AG20443 (cell line): ENCODE data around the gene CCDC134.

ENCODE experiments used
- DNase-seq: peaks from one replicate; pipeline ENCODE4 v3.0.0; 2012; ENCODE audit warnings: low spot score, mixed read lengths

CCDC134 gene

DNA sequence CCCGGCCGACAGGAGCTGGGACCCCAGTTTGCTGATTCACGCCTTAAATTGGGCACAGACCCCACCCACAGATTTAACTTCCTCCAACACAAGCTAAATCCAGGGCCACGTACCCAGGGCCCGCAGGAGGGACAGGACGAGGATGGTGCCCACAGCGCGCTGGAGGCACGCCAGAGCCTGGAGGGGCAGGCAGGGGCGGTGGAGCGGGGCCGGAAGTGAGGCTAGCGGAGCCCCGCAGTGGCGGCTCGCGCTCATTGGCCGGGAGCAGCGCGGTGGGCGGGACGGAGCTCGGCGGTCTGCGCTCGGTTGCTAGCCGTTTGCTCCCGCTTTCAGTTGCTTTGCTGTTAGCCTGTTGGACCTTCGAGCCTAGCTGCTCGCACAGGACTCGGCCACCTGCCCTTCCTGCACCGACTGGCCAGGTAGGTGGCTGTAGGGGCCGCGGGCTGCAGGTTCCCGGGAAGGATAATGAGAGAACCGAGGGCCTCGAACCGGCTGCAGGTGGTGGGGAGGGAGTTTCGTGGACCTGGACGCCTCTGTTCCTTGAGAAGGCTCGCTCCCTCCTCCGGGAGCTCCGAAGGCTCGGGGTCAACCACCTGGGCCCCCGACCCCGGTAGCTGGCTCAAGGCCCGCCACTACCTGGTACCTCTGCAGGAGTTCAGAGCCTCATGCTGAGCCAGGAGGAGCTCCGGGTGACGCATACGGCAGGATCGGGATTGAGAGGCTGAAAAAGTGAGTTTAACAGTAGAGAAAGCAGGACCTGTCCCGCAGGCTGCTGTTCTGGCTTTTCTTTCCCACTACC is at the start of gene CCDC134:
Gene CCDC134 (plus strand): TSS at position 332 of the 799 bp plus-strand sequence. CDS start 8,212 bp downstream, outside the sequence.
- peak; percentile 99 for DNase-seq

DNA sequence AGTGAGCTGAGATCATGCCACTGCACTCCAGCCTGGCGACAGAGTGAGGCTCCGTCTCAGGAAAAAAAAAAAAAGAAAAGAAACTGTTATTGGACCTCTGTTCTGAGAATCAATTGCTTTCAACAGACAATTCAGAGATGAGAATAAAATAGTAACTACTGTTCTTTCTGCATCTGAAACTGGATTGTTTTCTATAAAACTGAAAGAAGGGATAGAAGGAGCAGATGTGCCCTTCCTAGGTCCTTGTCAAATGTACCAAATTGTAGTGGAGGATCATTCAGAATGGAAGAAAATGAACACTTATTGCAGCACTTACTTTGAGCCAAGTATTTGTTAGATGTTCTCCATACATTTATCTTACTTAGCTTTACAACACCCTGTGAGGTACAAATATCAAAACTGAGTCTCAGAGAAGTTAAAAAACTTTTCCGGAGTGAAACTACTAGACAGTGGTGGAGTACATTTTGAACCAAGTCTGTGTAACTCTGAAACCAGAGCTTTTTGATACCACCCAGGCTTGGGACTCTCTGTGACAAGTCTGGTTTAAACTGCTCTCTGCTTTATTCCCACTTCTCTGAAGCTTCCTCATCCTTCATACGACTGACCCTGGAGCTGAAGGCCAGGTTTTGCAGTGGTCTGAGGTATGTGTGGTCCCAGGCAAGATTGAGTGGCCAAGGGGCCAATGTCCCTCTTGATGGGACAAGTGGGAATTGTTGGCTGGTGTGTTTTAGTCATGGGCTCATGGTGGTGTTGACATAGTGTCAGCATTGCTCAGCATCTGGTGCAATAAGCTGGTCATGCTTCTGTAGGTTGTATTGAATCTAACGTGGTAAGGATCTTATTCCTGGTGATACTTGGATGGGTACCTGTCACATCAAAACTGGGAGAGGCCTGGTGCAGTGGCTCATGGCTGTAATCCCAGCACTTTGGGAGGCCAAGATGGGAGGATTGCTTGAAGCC is 48.2 kb upstream of the CCDC134 start:
- DNase-seq, result no peak

DNA sequence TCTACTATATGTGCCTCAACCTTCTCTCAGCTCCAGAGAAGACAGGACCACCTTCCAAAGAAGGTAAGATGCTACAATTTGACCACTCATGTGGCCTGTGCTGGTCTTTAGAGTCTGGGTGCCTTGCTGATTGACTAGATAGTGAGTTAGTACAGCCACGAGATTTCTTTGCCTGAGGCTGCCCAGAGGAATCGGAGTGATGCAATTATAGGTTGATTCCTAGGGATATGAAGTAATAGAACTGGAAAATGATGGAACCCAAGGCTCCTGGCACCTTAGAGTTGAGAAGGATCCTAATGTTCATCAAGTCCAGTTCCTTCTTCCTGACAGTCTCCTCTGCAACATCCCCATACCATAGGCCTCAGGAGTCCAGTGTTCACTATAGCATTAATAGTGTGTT is 46.5 kb upstream of the CCDC134 start:
- DNase-seq, result no peak

DNA sequence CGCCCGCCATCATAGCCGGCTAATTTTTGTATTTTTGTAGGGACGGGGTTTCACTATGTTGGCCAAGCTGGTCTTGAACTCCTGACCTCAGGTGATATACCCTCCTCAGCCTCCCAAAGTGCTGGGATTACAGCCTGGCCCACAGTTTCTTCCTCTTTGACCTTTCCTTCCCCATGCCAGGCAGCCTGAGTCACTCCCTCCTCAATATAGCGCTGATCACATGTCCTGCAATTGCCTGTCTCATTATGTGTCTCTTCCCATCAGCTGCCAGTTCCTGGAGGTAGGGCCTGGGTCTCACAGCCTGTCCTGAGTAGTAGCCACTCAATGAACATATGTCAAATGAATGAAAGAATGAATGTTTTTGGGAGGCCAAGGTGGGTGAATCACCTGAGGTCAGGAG is 43.0 kb upstream of the CCDC134 start:
- DNase-seq, result no peak

DNA sequence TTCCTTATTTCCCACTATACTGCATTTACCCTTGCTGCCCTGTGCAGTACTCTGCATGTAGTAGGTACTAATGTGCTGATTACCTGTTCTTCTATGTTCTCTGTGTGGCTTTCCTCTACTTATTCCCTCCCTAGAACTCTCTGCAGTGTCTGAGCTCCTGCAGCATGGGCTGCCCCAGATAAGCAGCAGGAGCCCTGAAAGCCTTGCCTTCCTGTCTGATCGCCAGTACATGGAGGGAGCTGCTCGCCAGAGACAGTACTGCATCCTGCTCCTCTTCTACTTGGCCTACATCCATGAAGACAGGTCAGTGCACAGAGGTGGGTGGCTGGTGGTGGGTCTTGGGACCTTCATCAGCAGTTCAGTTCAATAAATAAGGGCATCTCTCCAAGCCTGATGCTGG is 42.2 kb upstream of the CCDC134 start:
- DNase-seq, result no peak

DNA sequence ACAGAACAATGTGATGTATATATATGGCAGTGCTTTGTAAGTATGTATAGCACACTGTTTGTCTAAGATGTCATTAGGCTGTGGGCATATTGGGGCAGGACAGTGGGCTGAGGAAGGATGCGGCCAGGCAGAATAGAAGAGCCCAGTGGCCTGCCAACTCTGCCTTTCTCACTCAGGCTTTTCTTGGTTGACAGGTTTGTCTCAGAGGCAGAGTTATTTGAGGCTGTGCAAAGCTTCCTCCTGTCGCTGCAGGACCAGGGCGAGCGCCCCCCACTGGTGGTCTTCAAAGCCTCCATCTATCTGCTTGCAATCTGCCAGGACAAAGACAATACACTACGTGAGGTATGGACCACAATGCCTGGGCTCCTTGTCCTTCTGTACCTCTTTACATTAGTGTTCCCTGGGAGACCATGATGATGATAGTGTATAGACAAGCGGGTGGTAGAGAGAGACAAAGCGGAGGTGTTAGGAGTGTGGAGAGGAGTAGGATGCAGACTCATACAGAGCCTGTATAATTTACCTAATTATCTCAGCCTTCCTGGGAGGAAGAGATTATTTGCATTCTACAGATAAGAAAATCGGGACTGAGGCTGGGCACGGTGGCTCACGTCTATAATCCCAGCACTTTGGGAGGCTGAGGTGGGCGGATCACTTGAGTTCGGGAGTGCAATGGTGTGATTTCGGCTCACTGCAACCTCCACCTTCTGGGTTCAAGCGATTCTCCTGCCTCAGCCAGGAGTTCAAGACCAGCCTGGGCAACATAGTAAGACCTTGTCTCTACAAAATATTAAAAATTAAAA is 37.3 kb upstream of the CCDC134 start:
- no peak for DNase-seq

DNA sequence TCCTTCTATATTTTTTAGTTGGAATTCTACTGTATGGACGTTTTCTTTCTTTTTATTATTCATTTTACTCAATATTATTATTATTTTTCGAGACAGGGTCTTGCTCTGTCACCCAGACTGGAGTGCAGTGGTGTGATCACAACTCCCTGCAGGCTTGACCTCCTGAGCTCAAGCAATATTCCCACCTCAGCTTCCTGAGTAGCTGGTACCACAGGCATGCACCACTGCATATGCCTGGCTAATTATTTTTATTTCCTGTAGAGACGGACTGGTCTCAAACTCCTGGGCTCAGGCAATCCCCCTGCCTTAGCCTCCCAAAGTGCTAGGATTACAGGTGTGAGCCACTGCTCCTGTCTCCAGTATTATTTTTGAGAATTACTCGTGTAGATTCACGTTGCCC is 34.0 kb upstream of the CCDC134 start:
- DNase-seq, result no peak

DNA sequence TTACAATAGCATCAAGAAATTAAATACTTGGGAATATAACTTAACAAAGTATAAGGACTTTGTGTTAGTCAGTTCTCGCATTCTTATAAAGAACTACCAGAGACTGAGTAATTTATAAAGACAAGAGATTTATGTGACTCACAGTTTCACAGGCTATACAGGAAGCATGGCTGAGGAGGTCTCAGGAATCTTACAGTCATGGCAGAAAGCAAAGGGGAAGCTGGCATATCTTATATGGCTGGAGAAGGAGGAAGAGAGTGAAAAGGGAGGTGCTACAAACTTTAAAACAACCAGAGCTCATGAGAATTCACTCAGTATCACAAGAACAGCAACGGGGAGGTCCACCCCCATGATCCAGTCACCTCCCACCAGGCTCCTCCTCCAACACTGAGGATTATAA is 32.0 kb upstream of the CCDC134 start:
- DNase-seq, result no peak

DNA sequence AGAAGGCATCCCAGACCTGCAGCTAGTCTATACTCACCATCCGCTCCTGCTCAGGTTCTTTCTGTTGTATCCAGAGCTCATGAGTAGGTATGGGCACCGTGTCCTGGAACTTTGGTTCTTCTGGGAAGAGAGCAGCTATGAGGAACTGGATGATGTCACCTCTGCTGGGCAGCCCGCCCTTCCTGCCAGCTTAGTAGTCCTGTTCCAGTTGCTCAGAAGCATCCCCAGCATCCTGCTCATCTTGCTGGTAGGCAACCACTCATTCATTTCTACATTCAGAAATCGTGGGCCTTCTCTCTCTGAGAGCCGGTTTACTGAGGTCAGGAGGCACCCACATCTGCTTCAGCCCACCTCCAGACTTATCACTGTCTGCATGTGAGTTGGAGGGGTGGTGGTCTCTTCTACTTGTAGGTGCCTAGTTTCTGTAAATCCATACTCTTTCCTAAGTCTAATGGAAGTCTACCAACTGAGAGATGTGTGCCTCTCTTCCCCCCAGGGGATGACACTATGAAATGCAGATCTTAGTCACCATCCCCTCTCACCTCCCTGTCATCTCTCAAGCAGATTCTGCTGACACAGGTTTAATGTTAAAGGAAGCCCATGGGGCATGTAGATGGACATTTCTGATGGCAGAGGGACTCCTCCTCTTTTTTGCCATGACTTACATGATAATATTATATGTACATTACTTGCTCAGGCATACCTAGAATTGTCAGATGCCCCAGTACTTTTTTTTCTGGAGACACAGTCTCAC is 29.6 kb upstream of the CCDC134 start:
- DNase-seq, result peak; percentile 43

DNA sequence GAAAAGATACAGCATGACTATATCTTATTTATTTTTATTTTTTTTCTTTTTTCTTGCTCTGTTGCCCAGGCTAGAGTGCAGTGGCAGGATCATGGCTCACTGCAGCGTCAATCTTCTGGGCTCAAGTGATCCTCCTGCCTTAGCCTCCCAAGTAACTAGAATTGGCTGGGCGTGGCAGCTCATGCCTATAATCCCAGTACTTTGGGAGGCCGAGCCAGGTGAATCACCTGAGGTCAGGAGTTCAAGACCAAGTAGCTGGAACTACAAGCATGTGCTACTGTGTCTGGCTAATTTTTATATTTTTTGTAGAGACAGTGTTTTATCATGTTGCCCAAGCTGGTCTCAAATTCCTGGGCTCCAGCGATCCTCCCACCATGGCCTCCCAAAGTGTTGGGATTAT is 28.3 kb upstream of the CCDC134 start:
- no peak for DNase-seq

DNA sequence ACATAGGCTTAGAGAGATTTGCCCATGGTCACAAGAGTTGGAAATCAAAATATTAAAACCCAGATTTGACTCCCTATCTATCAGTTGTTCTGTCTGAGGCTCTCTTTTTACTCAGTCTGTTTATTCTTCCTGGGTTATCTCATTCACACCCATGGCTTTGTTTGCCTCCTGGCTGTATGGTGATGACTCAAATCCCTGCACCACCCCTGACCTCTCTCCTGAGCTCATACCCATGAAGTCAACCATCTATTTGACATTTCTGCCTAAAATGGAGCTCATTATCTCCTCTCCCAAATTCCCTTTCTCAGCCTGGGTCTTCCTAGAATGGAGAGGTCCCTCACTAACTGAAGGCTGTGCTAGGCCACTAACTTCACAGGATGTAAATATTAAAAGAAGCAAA is 27.8 kb upstream of the CCDC134 start:
- DNase-seq, result no peak

DNA sequence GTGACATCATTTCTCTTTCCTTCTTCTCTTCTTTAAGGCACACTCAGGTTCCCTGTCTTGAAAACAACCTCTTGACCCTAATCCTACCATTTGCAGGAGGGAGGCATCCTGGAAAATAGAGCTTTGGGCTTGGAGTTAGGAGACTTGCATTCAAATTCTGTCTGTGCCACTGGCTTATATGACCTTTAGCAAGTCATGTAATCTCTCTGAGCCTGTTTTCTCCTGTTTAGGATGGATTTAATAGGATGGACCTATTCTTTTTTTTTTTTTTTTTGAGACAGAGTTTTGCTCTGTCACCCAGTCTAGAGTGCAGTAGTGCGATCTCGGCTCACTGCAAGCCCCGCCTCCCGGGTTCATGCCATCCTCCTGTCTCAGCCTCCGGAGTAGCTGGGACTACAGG is 25.1 kb upstream of the CCDC134 start:
- DNase-seq, result no peak

DNA sequence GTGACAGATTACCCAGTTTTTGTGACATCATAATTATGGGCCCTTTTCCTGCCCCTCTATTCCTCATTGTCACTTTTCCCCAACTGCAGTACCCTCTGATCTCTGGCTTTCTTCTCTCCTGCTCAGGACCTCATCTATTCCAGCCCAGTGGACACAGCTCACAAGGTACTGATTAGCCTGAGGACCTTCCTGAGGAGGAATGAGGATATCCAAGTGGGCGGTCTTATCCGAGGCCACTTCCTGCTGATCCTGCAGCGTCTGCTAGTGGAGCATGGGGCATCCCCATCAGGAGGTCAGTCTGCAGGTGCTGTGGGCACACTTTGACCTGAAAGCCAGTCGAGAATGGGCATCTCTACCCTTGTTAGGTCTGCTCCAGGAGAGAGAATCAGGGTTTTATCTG is 24.5 kb upstream of the CCDC134 start:
- DNase-seq, result no peak

DNA sequence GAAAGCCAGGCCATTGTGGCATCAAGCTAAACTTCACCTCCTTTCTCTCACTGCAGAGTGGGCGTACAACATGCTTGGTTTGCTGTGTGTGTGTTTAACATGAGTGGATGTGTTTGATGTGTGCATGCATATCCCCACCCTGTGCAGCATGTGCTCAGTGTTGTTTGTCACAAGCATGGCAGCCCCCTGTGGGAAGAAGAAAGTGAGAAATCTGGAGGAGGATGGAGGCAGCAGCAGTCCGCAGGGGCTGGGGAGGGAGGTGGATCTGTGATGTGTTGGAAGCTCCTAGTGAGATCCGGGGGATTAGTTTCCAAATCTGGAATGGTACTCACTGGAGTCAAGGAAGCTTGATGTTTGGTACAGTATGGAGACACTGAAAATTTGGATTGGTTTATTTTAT is 24.1 kb upstream of the CCDC134 start:
- DNase-seq, result no peak

DNA sequence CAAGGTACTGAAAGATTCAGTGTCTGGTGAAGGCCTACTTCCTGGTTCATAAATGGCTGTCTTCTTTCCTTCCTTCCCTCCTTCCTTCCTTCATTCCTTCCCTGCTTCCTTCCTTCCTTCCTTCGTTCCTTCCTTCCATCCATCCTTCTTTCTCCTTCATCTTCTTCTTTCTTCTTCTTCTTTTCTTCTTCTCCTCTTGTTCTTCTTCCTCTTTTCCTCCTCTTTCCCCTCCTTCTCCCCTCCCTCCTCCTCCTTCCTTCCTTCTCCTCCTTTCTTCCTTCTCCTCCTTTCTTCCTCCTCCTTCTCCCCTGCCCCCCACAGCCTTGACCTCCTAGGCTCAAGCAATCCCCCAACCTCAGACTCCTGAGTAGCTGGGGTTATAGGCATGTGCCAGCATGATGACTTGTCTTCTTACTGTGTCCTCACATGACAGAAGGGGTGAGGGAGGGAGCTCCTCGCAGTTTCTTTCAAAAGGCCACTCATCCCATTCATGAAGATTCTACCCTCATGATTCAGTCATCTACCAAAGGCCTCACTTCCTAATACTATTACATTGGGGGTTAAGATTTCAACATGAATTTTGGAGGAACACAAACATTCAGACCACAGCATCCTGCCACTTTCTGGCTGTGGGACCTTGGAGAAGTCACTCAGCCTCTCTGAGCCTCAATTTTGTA is 22.6 kb upstream of the CCDC134 start:
- DNase-seq, result no peak

DNA sequence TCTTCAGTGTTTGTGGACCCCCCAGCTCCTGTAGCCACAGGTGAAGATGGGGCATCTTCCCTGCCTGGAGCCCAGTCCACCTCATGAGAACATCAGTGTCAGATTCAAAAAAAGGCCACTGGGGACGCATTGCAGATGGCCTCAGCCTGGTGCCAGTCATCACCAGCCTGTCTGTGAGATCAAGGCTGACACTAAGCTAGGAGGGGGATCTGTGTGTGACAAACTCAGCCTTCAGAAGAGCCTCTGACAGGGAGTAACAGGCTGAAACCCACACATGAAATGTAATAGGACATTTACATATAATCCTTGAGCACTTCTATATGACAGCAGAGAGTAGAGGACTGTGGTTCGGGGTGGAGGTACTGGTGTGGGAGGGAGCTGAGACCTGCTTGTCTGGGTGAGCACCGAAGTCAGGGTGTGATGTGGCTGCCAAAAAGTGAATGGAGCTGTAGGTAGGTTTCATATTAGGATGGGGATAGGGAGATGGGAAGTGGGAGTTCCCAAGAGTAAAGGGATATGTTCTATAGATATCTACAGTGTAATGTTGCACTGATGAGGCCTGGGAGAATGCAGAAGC is 20.5 kb upstream of the CCDC134 start:
- DNase-seq, result no peak

DNA sequence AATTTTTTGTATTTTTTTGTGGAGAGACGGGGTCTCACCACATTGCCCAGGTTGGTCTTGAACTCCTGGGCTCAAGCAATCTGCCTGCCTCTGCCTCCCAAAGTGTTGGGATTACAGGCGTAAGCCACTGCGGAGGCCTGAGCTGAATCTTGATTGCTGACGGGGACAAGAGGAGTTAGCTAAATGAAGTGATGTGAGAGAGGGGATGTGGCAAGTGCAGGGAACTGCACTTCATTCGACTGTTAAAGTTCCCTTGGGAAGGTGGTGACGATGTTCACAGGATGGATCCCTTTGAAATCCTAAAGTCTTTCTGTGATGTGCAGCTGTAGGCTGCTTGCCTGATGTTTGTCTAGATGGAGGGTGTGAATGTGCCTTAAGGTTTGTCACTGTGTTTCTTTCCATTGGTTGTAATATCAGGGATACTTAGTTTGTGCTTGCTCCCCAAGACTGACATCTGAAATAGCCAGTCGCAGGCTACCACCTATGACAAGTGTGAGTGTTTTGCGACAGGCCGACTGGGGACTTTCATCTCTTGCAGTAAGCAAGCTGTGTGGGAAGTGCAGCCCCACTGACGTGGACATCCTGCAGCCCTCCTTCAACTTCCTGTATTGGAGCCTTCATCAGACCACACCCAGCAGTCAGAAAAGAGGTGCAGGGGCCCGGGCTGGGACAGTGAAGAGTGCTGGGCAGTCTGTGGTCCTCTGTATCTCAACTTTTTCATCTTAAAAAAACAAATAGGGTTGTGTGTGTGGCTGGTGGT is 19.6 kb upstream of the CCDC134 start:
- peak; percentile 57 for DNase-seq

DNA sequence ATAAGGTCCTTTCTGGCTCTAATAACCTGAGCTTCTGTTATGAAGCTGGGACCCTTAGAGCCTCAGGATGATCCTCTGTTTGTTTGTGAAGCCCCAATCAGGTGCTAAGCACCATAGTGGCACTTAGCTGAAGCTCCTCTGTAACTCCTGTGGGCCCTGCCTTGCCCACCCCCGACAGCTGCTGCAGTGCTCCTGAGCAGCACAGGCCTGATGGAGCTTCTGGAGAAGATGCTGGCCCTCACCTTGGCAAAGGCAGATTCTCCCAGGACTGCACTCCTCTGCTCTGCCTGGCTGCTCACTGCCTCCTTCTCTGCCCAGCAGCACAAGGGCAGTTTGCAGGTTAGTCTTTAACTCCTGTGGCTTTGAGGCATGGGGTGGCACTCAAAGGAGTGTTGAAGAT is 19.0 kb upstream of the CCDC134 start:
- no peak for DNase-seq

DNA sequence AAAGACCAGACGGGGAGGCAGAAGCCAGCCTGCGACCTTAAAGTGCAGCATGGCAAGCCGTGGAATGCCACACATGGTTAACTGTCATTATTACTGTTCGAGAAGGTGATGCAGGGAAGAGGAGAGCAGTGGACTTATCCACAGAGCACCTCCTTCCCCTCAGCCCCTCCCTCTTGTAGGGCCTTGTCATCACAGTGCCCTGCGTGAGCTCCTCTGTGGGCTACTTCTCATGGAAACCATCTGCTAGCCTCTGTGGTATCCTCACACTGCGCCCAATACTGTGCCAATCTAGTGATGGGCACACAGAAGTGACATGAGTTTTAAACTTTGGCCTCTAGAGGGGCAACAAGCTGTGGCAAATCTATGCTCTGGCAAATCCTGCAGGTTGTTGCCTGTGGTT is 18.2 kb upstream of the CCDC134 start:
- no peak for DNase-seq

DNA sequence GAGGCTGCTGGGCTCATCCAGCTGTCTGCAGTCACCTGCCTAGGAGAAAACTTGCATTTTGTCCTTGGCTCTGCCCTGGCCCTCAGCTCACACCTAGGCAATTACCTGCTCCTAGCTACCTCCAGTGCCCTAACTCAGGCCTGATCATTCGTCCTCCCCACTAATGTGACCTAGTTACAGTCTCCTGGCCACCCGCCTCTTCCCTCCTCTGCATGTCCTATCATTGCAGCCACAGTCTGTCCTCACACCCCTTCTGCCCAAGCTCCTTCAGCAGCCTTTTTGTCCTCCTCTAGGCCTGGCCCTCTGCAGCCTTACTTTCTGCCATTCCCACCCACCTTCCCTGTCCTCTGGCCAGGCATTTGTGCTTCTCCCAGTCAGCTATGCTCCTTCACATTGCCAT is 17.7 kb upstream of the CCDC134 start:
- DNase-seq, result no peak
